K562 (cell line): ENCODE data around the gene JUND. TPM values are rescaled to one million over a fixed set of nuclear protein-coding genes. Genes with fewer than 3 reads are reported as not detected.

Experiments
- E2F6 ChIP-seq, 2 experiments: IDR thresholded peaks; 2 replicates each; pipeline ENCODE4 v1.6.1; 2011; ENCODE audit warnings: borderline replicate concordance in 1 of 2, control low read depth in 1 of 2, low read depth in 1 of 2, low read length in 1 of 2, mild to moderate bottlenecking in 1 of 2, mixed read lengths in 1 of 2, moderate library complexity in 1 of 2; ENCODE audit not compliant: insufficient read depth in 1 of 2, insufficient read length in 1 of 2, poor library complexity in 1 of 2, severe bottlenecking in 1 of 2; ENCODE audit errors: extremely low read depth in 1 of 2
- E2F8 ChIP-seq: fragments of 450-650 bp; IDR thresholded peaks from 2 replicates; pipeline ENCODE4 v1.7.1; 2018; ENCODE audit warnings: mild to moderate bottlenecking, low read depth; ENCODE audit not compliant: partially characterized antibody
- FOXP1 ChIP-seq: sonication (generic); formaldehyde crosslinking; IDR thresholded peaks from 2 replicates; pipeline ENCODE4 v1.8.0; 2022; ENCODE audit warnings: mild to moderate bottlenecking, missing genetic modification reagents
- KDM5B ChIP-seq: fragments of 200-600 bp; sonication (generic); IDR thresholded peaks from 2 replicates; pipeline ENCODE4 v1.6.1; 2012; ENCODE audit warnings: low read depth, mild to moderate bottlenecking, moderate library complexity, low read length, control low read depth, inconsistent platforms; ENCODE audit not compliant: insufficient replicate concordance
- POLR2AphosphoS5 ChIP-seq: IDR thresholded peaks from 2 replicates; pipeline ENCODE4 v1.6.1; 2011; ENCODE audit warnings: mild to moderate bottlenecking, low read depth, low read length, moderate library complexity; ENCODE audit not compliant: control insufficient read depth, insufficient read depth
- PRDM10 ChIP-seq: fragments of 450-650 bp; IDR thresholded peaks from 2 replicates; pipeline ENCODE4 v1.6.1; 2018; ENCODE audit not compliant: partially characterized antibody
- RBM25 ChIP-seq: fragments of 200-400 bp; formaldehyde crosslinking; IDR thresholded peaks from 2 replicates; pipeline ENCODE4 v1.6.1; 2018; ENCODE audit warnings: low read length, low read depth, moderate library complexity; ENCODE audit not compliant: severe bottlenecking
- UBTF ChIP-seq, 2 experiments: IDR thresholded peaks; 2 replicates each; pipeline ENCODE4 v1.6.1; 2012; ENCODE audit warnings: improper control_type of control experiment in 2 of 2, low read depth in 2 of 2, low read length in 2 of 2, borderline replicate concordance in 1 of 2
- ZC3H4 ChIP-seq: sonication (generic); formaldehyde crosslinking; IDR thresholded peaks from 2 replicates; pipeline ENCODE4 v1.9.0; 2021; ENCODE audit warnings: missing genetic modification reagents, borderline replicate concordance
- ZNF57 ChIP-seq: fragments of 450-650 bp; formaldehyde crosslinking; IDR thresholded peaks from 2 replicates; pipeline ENCODE4 v1.4.0; 2020; ENCODE audit warnings: mild to moderate bottlenecking, moderate library complexity
- ZZZ3 ChIP-seq: fragments of 450-650 bp; IDR thresholded peaks from 2 replicates; pipeline ENCODE4 v1.6.1; 2016; ENCODE audit warnings: antibody characterized with exemption, mild to moderate bottlenecking, moderate library complexity
- polyA plus RNA-seq, 8 experiments: library from polyadenylated mRNA; depleted of rRNA in 4 of 8; stranded (reverse) in 5 of 8; unstranded in 3 of 8; fragments of >200 nt; fragmentation: Nextera tagmentation in 2 of 8; fragmentation: Illumina TruSeq in 1 of 8; extraction: Ambion mirVana in 2 of 8; extraction: Trizol in 1 of 8; gene quantifications; 2 replicates each; pipeline versions ENCODE4 v1.2.1 to v1.2.3, GENCODE V29; 2011 to 2014; ENCODE audit warnings: inconsistent platforms in 1 of 8, missing spikeins in 1 of 8
- total RNA-seq, 7 experiments: library from RNA; depleted of rRNA in 6 of 7; stranded (reverse); fragments of >200 nt in 6 of 7; fragmentation: Illumina TruSeq in 2 of 7; extraction: Trizol in 2 of 7; gene quantifications; 2 replicates each; pipeline versions ENCODE4 v1.2.1 to v1.2.3, GENCODE V29; 2011 to 2021; ENCODE audit warnings: low replicate concordance in 1 of 7

Gene JUND
- total and polyA plus RNA-seq, 9 of the 15 experiments (the other 6 are each of a cell fraction or from before 2014, with no cell fraction given) = 6.4 to 286 (median 42.3) TPM

GRCh38 chr19:18322759-18323460 is 41.5 kb upstream of the JUND start, which contains the start of gene LSM4 (continued):
- TF ChIP-seq E2F8 (peak; percentile 90), E2F6 (IDR thresholded peaks at IDR 0.05; ENCODE audit: borderline replicate concordance in 1 of 2, extremely low read depth in 1 of 2, insufficient read depth in 1 of 2, insufficient read length in 1 of 2, low read depth in 1 of 2, low read length in 1 of 2, poor library complexity in 1 of 2, severe bottlenecking in 1 of 2) (peak; percentile 69 to 87), RBM25 (peak; percentile 100), ZNF57 (0 out of 2 replicates have a peak, but pooled peaks have one; percentile 47), PRDM10 (no peak), FOXP1 (no peak), ZC3H4 (CRISPR knock-in tag) (0 out of 2 replicates have a peak, but pooled peaks have one; percentile 59), UBTF (IDR thresholded peaks at IDR 0.05; ENCODE audit: borderline replicate concordance in 1 of 2, low read depth in 2 of 2, low read length in 2 of 2) (0 out of 4 replicates have a peak, but pooled peaks of 1 of the 2 experiments have one; percentile 37), POLR2AphosphoS5 (peak; percentile 48), KDM5B (peak; percentile 45), ZZZ3 (no peak)
